GM21576 (cell line): Measurements from ENCODE around the gene CCL11.

Experiments used
- ATAC-seq: cut with Tn5 transposase; IDR thresholded peaks from one replicate; pipeline ENCODE4 v1.9.1; 2021; ENCODE audit warnings: mild to moderate bottlenecking, moderate library complexity; ENCODE audit not compliant: unreplicated experiment

The CCL11 gene

DNA sequence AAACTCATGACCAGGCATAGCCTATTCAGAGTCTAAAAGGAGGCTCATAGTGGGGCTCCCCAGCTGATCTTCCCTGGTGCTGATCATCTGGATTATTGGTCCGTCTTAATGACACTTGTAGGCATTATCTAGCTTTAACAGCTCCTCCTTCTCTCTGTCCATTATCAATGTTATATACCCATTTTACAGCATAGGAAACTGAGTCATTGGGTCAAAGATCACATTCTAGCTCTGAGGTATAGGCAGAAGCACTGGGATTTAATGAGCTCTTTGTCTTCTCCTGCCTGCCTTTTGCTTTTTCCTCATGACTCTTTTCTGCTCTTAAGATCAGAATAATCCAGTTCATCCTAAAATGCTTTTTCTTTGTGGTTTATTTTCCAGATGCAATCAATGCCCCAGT is 29.7 kb upstream of the CCL11 start:
- no peak for ATAC-seq

DNA sequence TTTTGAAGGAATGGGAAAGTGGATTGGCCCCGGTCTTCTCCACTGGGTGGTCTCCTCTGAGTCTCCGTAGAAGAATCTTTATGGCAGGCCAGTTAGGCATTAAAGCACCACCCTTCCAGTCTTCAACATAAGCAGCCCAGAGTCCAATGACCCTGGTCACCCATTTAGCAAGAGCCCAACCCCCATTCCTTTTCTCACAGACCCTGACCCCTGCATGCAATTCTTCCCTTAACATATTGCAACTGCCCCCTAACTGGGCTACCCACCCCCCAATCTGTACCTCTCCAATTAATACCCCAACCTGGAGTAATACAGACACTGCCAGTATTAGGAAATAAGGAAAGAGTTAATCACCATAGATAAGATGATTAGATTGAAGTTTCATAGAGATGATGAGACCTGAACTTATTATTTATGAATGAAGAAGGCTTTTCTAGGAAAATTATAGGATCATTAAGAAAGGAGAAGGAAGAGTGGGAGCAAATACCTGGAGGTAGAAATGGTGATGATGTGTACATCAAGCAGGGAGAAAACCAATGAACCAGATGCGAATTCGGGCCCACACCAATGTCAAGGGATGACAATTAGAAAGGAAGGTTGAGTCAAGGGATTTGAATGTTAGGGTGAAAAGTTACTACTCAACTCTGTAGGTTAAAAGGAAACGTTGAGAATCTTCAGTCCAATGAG is 28.1 kb upstream of the CCL11 start:
- ATAC-seq = no peak

DNA sequence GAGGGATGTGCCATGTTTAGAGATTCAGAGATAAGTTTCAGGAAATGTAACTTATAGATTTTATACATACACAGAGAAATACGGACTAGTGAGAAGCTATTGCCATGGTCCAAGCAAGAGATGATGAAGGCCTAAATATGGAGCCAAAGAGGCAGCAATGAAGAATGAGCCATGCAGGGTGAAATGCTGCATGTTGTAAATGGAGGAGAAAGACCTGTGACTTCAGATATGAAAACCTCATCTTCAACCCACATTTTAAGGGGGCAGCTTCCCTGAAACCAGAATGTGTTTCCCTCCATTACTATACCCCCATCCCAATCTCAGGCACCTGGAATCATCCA is 27.6 kb upstream of the CCL11 start:
- no peak for ATAC-seq

GRCh38 chr17:34259146-34259545 is 26.4 kb upstream of the CCL11 start:
- no peak for ATAC-seq

GRCh38 chr17:34260861-34261260 is 24.7 kb upstream of the CCL11 start:
- ATAC-seq = no peak

DNA sequence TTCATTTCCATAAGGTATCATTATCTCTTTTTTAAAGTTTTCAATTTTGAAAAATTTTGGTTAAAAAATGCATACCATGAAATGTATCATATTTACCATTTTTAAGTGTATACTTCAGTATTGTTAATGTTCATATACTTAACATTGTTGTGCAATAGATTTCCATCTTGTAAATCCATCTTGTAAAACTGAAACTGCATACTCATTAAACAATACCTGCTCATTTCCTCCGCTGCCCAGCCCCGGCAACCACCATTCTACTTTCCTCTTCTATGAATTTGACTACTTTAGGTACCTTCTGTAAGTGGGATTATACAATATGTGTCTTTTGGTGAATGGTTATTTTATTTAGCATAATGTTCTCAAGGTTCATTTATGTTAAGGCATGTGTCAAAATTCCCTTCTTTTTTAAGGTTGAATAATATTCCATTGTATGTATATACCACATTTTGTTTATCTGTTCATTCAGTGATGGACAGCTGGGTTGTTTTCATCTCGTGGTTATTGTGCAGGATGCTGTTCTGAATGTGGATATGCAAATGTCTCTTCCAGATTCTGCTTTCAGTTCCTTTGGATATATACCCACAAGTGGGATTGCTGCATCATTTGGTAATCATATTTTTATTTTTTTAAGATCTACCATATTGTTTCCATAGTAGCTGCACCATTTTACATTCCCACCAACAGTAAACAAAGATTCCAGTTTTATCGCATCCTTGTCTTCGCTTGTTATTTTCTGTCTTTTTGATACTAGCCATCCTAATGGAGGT is 23.8 kb upstream of the CCL11 start:
- ATAC-seq = no peak

DNA sequence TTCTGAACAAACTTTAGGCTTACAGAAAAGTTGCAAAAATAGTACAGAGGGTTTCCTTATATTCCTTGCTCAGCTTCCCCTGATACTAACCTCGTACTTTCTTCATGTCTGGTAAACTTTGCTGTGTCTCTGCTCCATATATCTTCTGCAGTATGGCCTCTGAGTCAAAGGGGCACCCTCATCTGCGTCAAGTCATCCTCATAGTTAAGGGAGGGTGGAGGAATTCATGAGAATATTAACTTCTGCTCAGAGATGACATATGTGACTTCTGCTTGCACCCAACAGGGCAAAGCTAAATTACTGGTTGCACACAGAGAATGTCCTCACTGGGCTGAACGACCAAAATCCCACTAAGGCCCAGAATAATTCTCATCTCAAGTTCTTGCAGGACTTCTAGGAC is 19.8 kb upstream of the CCL11 start:
- no peak for ATAC-seq

GRCh38 chr17:34269969-34270368 is 15.6 kb upstream of the CCL11 start, which contains the start of gene CCL7:
CCL7 (plus strand) TSS chr17:34270221; CDS start chr17:34270291, 70 bp downstream.
- no peak for ATAC-seq

DNA sequence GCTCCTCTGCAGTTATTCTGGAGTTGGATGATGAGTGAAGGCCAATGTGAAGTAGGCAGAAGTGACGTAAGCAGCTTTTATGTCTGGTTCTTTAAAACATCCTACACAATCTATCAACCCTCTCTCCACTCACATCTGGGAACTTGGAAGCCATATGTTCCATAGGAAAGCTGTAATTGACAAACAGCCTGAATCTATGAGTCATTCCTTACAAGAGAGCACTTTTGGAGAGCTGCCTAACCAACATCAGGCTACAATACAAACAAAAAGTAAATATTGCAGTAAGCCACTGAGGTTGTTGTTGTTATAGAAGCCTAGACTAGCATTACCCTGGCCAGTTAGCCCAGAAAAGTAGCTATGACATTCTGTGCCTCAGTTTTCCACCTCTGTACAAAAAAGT is 9.7 kb upstream of the CCL11 start:
- no peak for ATAC-seq

GRCh38 chr17:34276826-34277225 is 8.7 kb upstream of the CCL11 start:
- no peak for ATAC-seq

- ATAC-seq = no peak
Measured at GRCh38 chr17:34283571-34283970, 2.0 kb upstream of the CCL11 start.

- no peak for ATAC-seq
Measured at GRCh38 chr17:34287875-34288274, 2.3 kb downstream of the CCL11 start.

DNA sequence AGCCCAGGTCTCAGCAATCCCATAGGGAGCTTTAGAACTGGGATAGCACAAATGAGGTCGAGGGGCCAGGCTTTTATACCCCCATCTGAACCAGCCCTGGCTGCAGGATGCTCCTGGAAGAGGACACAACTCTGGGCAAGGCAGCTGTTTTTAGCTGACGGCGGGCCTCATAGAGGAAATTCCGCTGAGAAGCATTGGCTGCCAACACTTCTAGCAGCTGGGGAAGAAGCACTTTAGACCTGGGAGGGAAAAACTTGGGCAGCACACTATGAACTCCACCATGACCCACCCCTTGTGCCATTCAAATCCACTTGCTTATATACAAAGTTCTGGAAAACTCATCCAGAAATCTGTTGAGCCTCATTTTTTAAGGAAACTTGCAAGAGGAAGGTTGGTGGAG is 5.0 kb downstream of the CCL11 start:
- no peak for ATAC-seq

DNA sequence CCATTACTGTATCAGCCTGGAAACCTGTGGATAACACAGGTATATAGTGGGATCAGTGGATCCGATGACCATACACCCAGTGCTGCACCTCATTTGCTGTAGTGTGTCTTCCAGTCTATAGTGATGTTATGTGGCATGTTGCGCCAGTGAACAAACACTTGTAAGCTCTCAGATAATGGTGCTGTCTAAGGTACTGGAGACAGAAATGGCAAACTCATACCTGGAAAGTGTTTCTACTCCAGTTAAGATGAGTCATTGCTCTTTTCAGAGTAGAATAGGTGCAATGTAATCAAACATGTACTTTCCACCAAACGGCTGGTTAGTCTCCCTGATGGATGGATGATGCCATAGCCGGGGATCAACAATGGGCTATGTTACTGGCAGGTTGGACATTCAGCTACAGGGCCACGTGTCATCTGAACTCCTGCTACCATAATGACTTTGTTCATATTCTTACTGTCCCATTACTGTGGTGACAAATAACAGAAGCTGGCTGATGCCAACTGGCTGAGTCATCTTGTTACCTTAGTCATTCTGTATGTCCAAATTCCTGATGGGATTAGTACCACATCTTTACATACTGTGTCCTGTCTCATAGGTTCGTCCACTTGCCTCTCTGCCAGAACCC is 6.3 kb downstream of the CCL11 start:
- no peak for ATAC-seq

DNA sequence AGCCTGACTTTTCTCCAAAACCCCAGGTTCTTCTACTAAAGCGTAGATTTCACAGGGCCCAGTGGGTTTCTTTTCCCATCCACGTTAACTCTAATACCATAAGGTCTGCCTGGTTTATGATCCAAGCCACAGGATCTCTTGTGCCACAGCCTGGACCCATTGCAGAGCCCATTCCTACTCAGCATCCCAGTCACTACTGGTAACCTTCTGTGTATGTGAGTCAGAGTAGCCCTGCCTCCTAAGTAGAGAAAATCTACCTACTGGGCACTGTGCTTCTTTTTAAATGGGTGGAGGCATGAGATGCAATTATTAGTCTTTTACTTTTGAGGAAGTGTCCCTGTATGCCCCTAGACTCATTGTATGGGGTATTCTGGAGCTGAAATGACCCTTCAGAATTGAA is 13.5 kb downstream of the CCL11 start:
- ATAC-seq = no peak

- no peak for ATAC-seq
Measured at GRCh38 chr17:34299956-34300577, 14.5 kb downstream of the CCL11 start.

DNA sequence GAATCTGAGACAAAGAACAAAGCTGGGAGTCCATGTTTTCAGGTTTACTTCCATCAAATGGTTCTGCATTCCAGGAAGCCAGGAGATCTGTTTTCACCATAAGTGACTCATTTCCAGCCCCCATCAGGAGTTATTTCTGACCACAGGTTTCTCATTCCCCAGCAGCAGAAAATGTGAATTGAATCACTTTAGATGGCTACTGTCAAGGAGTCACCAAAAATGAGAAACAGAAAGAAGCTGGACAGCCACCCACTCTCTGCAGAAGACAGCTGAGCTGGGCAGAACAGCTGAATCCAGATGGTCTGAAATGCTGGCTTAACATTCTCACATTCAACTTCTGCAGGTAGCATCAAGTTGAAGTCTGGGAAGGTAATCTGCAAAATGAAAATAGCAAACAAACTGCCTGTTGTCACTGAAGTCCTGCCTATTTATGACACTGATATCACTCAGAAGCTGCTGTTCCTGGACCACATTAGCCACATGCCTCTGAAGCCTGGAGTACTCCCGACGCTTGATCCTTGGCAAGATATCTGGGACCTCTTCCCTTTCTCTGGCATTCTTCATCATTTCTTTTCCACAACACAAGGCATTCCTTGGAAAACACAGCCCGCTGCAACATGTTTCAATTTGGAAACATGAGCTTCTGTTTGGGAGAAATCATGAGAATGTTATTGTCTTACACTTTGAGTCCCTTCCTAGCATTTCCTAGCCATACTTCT is 15.3 kb downstream of the CCL11 start:
- ATAC-seq = no peak

- ATAC-seq = no peak
Measured at GRCh38 chr17:34301986-34302385, 16.4 kb downstream of the CCL11 start.

DNA sequence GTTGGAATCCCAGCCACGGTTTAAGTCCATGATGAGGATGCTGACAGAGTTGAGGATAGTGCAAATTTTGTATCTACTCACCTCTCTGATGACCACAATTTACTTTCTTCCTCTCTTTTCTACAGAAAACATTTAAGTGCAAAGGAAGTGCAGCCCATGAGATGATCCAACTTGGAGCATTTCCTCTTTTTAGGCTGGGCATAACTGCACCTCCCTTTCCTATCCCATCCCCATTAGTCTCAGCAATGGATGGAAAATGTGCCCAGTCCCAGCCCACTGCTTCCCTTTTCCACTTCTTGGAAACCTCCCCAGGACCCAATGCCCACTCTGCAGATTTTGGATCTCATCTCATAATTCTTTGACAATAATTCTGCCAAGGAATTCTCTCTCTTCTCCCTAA is 17.1 kb downstream of the CCL11 start:
- ATAC-seq = no peak

GRCh38 chr17:34303606-34304005 is 18.1 kb downstream of the CCL11 start:
- no peak for ATAC-seq

DNA sequence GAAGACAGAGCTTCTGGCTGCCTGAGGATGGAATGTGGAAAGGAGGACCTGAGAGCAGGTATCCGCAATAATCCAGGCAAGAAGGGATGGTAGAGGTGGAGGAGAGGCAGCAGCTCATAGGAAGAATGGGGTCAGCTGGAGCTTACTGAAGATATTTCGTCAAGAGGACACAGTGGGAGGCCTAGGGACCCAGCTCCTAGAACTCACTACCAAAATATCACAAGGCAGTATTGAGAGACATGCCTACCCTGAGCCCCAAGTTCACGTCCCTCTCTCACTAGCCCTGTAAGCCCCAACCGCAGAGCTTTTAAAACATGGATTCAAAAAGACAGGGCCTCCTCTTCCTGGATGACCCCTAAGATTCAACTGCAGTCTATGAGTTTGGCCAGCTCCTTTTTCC is 19.5 kb downstream of the CCL11 start:
- no peak for ATAC-seq
